Neural cell (in vitro differentiated cells): ENCODE measurements around the gene HSPB2. TPM values are rescaled to one million over a fixed set of nuclear protein-coding genes. Genes with fewer than 3 reads are reported as not detected.

ENCODE experiments used
- H2AFZ ChIP-seq: fragments of 200-600, 300-800 bp; sonication (generic), shearing (Covaris generic); 2 replicates; pipeline ENCODE4 v1.6.0; 2014; ENCODE audit warnings: low read depth, mild to moderate bottlenecking, antibody characterized with exemption, low read length, moderate library complexity
- H3F3A ChIP-seq: fragments of 200-600 bp; shearing (Covaris generic); 2 replicates; pipeline ENCODE4 v1.6.1; 2016; ENCODE audit warnings: mild to moderate bottlenecking, moderate library complexity, mixed read lengths, antibody characterized with exemption, low read length; ENCODE audit not compliant: insufficient read depth, poor library complexity, severe bottlenecking
- H3K27ac ChIP-seq: fragments of 200-600, 300-800 bp; sonication (generic), shearing (Covaris generic); 2 replicates; pipeline ENCODE4 v1.5.1; 2014; ENCODE audit warnings: mild to moderate bottlenecking, low read length, moderate library complexity
- H3K27me3 ChIP-seq: fragments of 300-800, 200-600 bp; sonication (generic), shearing (Covaris generic); 2 replicates; pipeline ENCODE4 v1.6.0; 2014; ENCODE audit warnings: mild to moderate bottlenecking, low read depth, low read length, moderate library complexity; ENCODE audit not compliant: insufficient read depth
- H3K36me3 ChIP-seq: fragments of 300-800, 200-600 bp; sonication (generic), shearing (Covaris generic); 2 replicates; pipeline ENCODE4 v1.5.1; 2014; ENCODE audit warnings: mild to moderate bottlenecking, antibody characterized with exemption, low read length, moderate library complexity; ENCODE audit not compliant: insufficient read depth
- H3K4me2 ChIP-seq: fragments of 300-800, 200-600 bp; sonication (generic), shearing (Covaris generic); 2 replicates; pipeline ENCODE4 v1.6.0; 2014; ENCODE audit warnings: mild to moderate bottlenecking, low read length
- H3K4me3 ChIP-seq: fragments of 300-800, 200-600 bp; sonication (generic), shearing (Covaris generic); 2 replicates; pipeline ENCODE4 v1.5.1; 2014; ENCODE audit warnings: mild to moderate bottlenecking, low read length, moderate library complexity
- H3K79me2 ChIP-seq: fragments of 200-600 bp; shearing (Covaris generic); replicated peaks from 2 replicates; pipeline ENCODE4 v1.6.0; 2014; ENCODE audit warnings: mild to moderate bottlenecking, low read length, moderate library complexity; ENCODE audit not compliant: insufficient read depth
- H3K9ac ChIP-seq: fragments of 300-800, 200-600 bp; sonication (generic), shearing (Covaris generic); 2 replicates; pipeline ENCODE4 v1.6.1; 2016; ENCODE audit warnings: mild to moderate bottlenecking, low read length, mixed read lengths
- H3K9me2 ChIP-seq: fragments of 200-600 bp; shearing (Covaris generic); 2 replicates; pipeline ENCODE4 v1.6.1; 2016; ENCODE audit warnings: mild to moderate bottlenecking, low read length, mixed read lengths; ENCODE audit not compliant: insufficient read depth
- H3K9me3 ChIP-seq: fragments of 200-600, 300-800 bp; sonication (generic), shearing (Covaris generic); 2 replicates; pipeline ENCODE4 v1.6.1; 2016; ENCODE audit warnings: mild to moderate bottlenecking, mixed run types, low read length, moderate library complexity, mixed read lengths
- H4K20me1 ChIP-seq: fragments of 200-600 bp; shearing (Covaris generic); 2 replicates; pipeline ENCODE4 v1.6.1; 2016; ENCODE audit warnings: mild to moderate bottlenecking, mixed run types; ENCODE audit not compliant: insufficient read depth
- CTCF ChIP-seq: fragments of 450-650 bp; IDR thresholded peaks from 2 replicates; pipeline ENCODE4 v1.5.1; 2014; ENCODE audit warnings: antibody characterized with exemption, mild to moderate bottlenecking, moderate library complexity; ENCODE audit not compliant: poor library complexity, severe bottlenecking
- EP300 ChIP-seq: fragments of 450-650 bp; conservative IDR thresholded peaks from 2 replicates; pipeline ENCODE4 v1.6.1; 2014; ENCODE audit warnings: antibody characterized with exemption, mild to moderate bottlenecking, moderate library complexity; ENCODE audit not compliant: poor library complexity, severe bottlenecking
- EZH2 ChIP-seq: fragments of 200-600, 300-800 bp; shearing (Covaris generic), sonication (generic); IDR thresholded peaks from 2 replicates; pipeline ENCODE4 v1.6.1; 2014; ENCODE audit warnings: antibody characterized with exemption, low read length, borderline replicate concordance, mild to moderate bottlenecking; ENCODE audit not compliant: insufficient read depth, poor library complexity, severe bottlenecking
- MXI1 ChIP-seq: fragments of 450-650 bp; conservative IDR thresholded peaks from 2 replicates; pipeline ENCODE4 v1.6.1; 2014; ENCODE audit warnings: antibody characterized with exemption, mild to moderate bottlenecking; ENCODE audit not compliant: poor library complexity, severe bottlenecking
- POLR2AphosphoS5 ChIP-seq: IDR thresholded peaks from 2 replicates; pipeline ENCODE4 v1.6.1; 2012
- RAD21 ChIP-seq: fragments of 450-650 bp; conservative IDR thresholded peaks from 2 replicates; pipeline ENCODE4 v1.6.1; 2014; ENCODE audit warnings: antibody characterized with exemption, mild to moderate bottlenecking, moderate library complexity
- REST ChIP-seq: IDR thresholded peaks from 2 replicates; pipeline ENCODE4 v1.6.1; 2012; ENCODE audit warnings: borderline replicate concordance
- SMC3 ChIP-seq: fragments of 450-650 bp; conservative IDR thresholded peaks from 2 replicates; pipeline ENCODE4 v1.6.1; 2014; ENCODE audit warnings: antibody characterized with exemption, mild to moderate bottlenecking, moderate library complexity; ENCODE audit not compliant: poor library complexity
- TAF1 ChIP-seq: IDR thresholded peaks from 2 replicates; pipeline ENCODE4 v1.6.1; 2012; ENCODE audit warnings: low read depth
- polyA plus RNA-seq: library from polyadenylated mRNA; depleted of rRNA; stranded (reverse); fragments of >200 nt; gene quantifications from 2 replicates; pipeline ENCODE4 v1.2.3, GENCODE V29; 2014

Gene HSPB2
- polyA plus RNA-seq, 1 donor from 2014 or later = not detected

GRCh38 chr11:111871693-111872161 lies 40.8 kb upstream of the HSPB2 start:
- peak overlapping the region; percentile 80 for H3K27ac ChIP-seq

GRCh38 chr11:111878385-111878848 lies 34.1 kb upstream of the HSPB2 start:
- Histone ChIP-seq H4K20me1 (no peaks in the 10 kb centered on the region), H3K36me3 (no peaks in the 10 kb centered on the region), H3K9ac (peak overlapping the region; percentile 91), H3K9me2 (no peaks in the 10 kb centered on the region), H3K27ac (peak overlapping the region; percentile 97), H3K4me3 (peak overlapping the region; percentile 88), H3K79me2 (no peaks in the 10 kb centered on the region), H3K4me2 (peak overlapping the region; percentile 93), H2AFZ (peak overlapping the region; percentile 78), H3K27me3 (no peaks in the 10 kb centered on the region), H3K9me3 (no peaks in the 10 kb centered on the region), H3F3A (peaks cover 6% of the 10 kb centered on the region)
- TF ChIP-seq TAF1 (no peak), REST (no peak), RAD21 (no peak), MXI1 (no peak), POLR2AphosphoS5 (no peak), SMC3 (no peak), EP300 (no peak)

More at GRCh38 chr11:111871693-111872161, 40.8 kb upstream of the HSPB2 start:
- H3K79me2 ChIP-seq = peaks cover 16% of the 10 kb centered on the region
- peak overlapping the region; percentile 77 for H3K4me3 ChIP-seq
- H3K4me2 ChIP-seq = peak overlapping the region; percentile 53
- no peak for TF ChIP-seq CTCF
- TF ChIP-seq EZH2 = no peak
- TF ChIP-seq REST = no peak
- no peaks in the 10 kb centered on the region for H4K20me1 ChIP-seq
- H3K27me3 ChIP-seq = no peaks in the 10 kb centered on the region
- no peaks in the 10 kb centered on the region for H3K9me2 ChIP-seq
- peak overlapping the region; percentile 81 for H3K9ac ChIP-seq
- H3K36me3 ChIP-seq = no peaks in the 10 kb centered on the region
- H3F3A ChIP-seq = peaks cover 3% of the 10 kb centered on the region
- no peaks in the 10 kb centered on the region for H3K9me3 ChIP-seq
- peak overlapping the region; percentile 71 for H2AFZ ChIP-seq
